Measurements from ENCODE around the gene NTRK2. TPM values are rescaled to one million over a fixed set of nuclear protein-coding genes. Genes with fewer than 3 reads are reported as not detected.
"Not testable (repeated sequence)": the region's sequence is repeated elsewhere in the genome, so short reads cannot be mapped to it uniquely, and the experiment has no call there.

The NTRK2 gene
- total RNA-seq, 1 experiment from 2014 or later: not detected

- Histone ChIP-seq H3K36me3 (replicated peaks; ENCODE audit: control insufficient read depth, insufficient read depth, low read length) (no peaks in the 10 kb centered on the region), H3K4me3 (ENCODE audit: insufficient read depth, low read depth, low read length) (no peak overlapping the region), H3K27me3 (ENCODE audit: control insufficient read depth, insufficient read depth, low read length) (no peaks in the 10 kb centered on the region)
- DNase-seq: no peak
These were observed 228.0 kb downstream of the NTRK2 start for GRCh38 chr9:84897362-84898094.

GRCh38 chr9:84898188-84898587 lies 228.7 kb downstream of the NTRK2 start:
- Histone ChIP-seq H3K27me3 (ENCODE audit: control insufficient read depth, insufficient read depth, low read length) (no peaks in the 10 kb centered on the region), H3K4me3 (ENCODE audit: insufficient read depth, low read depth, low read length) (no peak overlapping the region), H3K36me3 (replicated peaks; ENCODE audit: control insufficient read depth, insufficient read depth, low read length) (no peaks in the 10 kb centered on the region)
- no peak for DNase-seq

- H3K36me3 ChIP-seq (replicated peaks; ENCODE audit: control insufficient read depth, insufficient read depth, low read length): not testable (repeated sequence)
These were observed 229.1 kb downstream of the NTRK2 start for GRCh38 chr9:84898618-84899017.

GRCh38 chr9:84899326-84899725 lies 229.8 kb downstream of the NTRK2 start:
- DNase-seq: no peak
- Histone ChIP-seq H3K27me3 (ENCODE audit: control insufficient read depth, insufficient read depth, low read length) (no peaks in the 10 kb centered on the region), H3K36me3 (replicated peaks; ENCODE audit: control insufficient read depth, insufficient read depth, low read length) (no peaks in the 10 kb centered on the region), H3K4me3 (ENCODE audit: insufficient read depth, low read depth, low read length) (no peak overlapping the region)

More at GRCh38 chr9:84898618-84899017, 229.1 kb downstream of the NTRK2 start:
- H3K27me3 ChIP-seq (ENCODE audit: control insufficient read depth, insufficient read depth, low read length); DNase-seq; H3K4me3 ChIP-seq (ENCODE audit: insufficient read depth, low read depth, low read length): not testable (repeated sequence)

GRCh38 chr9:84900421-84900820 lies 230.9 kb downstream of the NTRK2 start:
- no peak for DNase-seq
- Histone ChIP-seq H3K27me3 (ENCODE audit: control insufficient read depth, insufficient read depth, low read length) (no peaks in the 10 kb centered on the region), H3K4me3 (ENCODE audit: insufficient read depth, low read depth, low read length) (no peak overlapping the region), H3K36me3 (replicated peaks; ENCODE audit: control insufficient read depth, insufficient read depth, low read length) (no peaks in the 10 kb centered on the region)

GRCh38 chr9:84903963-84904362 lies 234.4 kb downstream of the NTRK2 start:
- DNase-seq: no peak
- Histone ChIP-seq H3K4me3 (ENCODE audit: insufficient read depth, low read depth, low read length) (no peak overlapping the region), H3K36me3 (replicated peaks; ENCODE audit: control insufficient read depth, insufficient read depth, low read length) (no peaks in the 10 kb centered on the region), H3K27me3 (ENCODE audit: control insufficient read depth, insufficient read depth, low read length) (no peaks in the 10 kb centered on the region)

GRCh38 chr9:84916769-84917168 lies 247.2 kb downstream of the NTRK2 start:
- DNase-seq: no peak
- Histone ChIP-seq H3K36me3 (replicated peaks; ENCODE audit: control insufficient read depth, insufficient read depth, low read length) (no peaks in the 10 kb centered on the region), H3K4me3 (ENCODE audit: insufficient read depth, low read depth, low read length) (no peak overlapping the region), H3K27me3 (ENCODE audit: control insufficient read depth, insufficient read depth, low read length) (no peaks in the 10 kb centered on the region)

GRCh38 chr9:84917366-84918070 lies 248.0 kb downstream of the NTRK2 start:
- no peak overlapping the region for H3K4me3 ChIP-seq (ENCODE audit: insufficient read depth, low read depth, low read length)
- H3K27me3 ChIP-seq (ENCODE audit: control insufficient read depth, insufficient read depth, low read length): no peaks in the 10 kb centered on the region
- peak; percentile 10 for DNase-seq

GRCh38 chr9:84919440-84919839 lies 249.9 kb downstream of the NTRK2 start:
- no peak for DNase-seq
- Histone ChIP-seq H3K36me3 (replicated peaks; ENCODE audit: control insufficient read depth, insufficient read depth, low read length) (no peaks in the 10 kb centered on the region), H3K4me3 (ENCODE audit: insufficient read depth, low read depth, low read length) (no peak overlapping the region), H3K27me3 (ENCODE audit: control insufficient read depth, insufficient read depth, low read length) (no peaks in the 10 kb centered on the region)

More at GRCh38 chr9:84917366-84918070, 248.0 kb downstream of the NTRK2 start:
- H3K36me3 ChIP-seq (replicated peaks; ENCODE audit: control insufficient read depth, insufficient read depth, low read length): no peaks in the 10 kb centered on the region

GRCh38 chr9:84921175-84921574 lies 251.6 kb downstream of the NTRK2 start:
- Histone ChIP-seq H3K36me3 (replicated peaks; ENCODE audit: control insufficient read depth, insufficient read depth, low read length) (no peaks in the 10 kb centered on the region), H3K27me3 (ENCODE audit: control insufficient read depth, insufficient read depth, low read length) (no peaks in the 10 kb centered on the region), H3K4me3 (ENCODE audit: insufficient read depth, low read depth, low read length) (no peak overlapping the region)
- no peak for DNase-seq

- H3K36me3 ChIP-seq (replicated peaks; ENCODE audit: control insufficient read depth, insufficient read depth, low read length): no peaks in the 10 kb centered on the region
- no peak overlapping the region for H3K4me3 ChIP-seq (ENCODE audit: insufficient read depth, low read depth, low read length)
- no peaks in the 10 kb centered on the region for H3K27me3 ChIP-seq (ENCODE audit: control insufficient read depth, insufficient read depth, low read length)
- no peak for DNase-seq
These were observed 252.5 kb downstream of the NTRK2 start for GRCh38 chr9:84922051-84922450.

GRCh38 chr9:84924266-84924665 lies 254.7 kb downstream of the NTRK2 start:
- Histone ChIP-seq H3K36me3 (replicated peaks; ENCODE audit: control insufficient read depth, insufficient read depth, low read length) (no peaks in the 10 kb centered on the region), H3K27me3 (ENCODE audit: control insufficient read depth, insufficient read depth, low read length) (no peaks in the 10 kb centered on the region), H3K4me3 (ENCODE audit: insufficient read depth, low read depth, low read length) (no peak overlapping the region)
- no peak for DNase-seq

GRCh38 chr9:84925225-84925872 lies 255.8 kb downstream of the NTRK2 start:
- Histone ChIP-seq H3K36me3 (replicated peaks; ENCODE audit: control insufficient read depth, insufficient read depth, low read length) (no peaks in the 10 kb centered on the region), H3K27me3 (ENCODE audit: control insufficient read depth, insufficient read depth, low read length) (no peaks in the 10 kb centered on the region), H3K4me3 (ENCODE audit: insufficient read depth, low read depth, low read length) (no peak overlapping the region)
- DNase-seq: no peak

- no peaks in the 10 kb centered on the region for H3K27me3 ChIP-seq (ENCODE audit: control insufficient read depth, insufficient read depth, low read length)
These were observed 257.3 kb downstream of the NTRK2 start for GRCh38 chr9:84926793-84927192.

GRCh38 chr9:84928419-84928818 lies 258.9 kb downstream of the NTRK2 start:
- Histone ChIP-seq H3K27me3 (ENCODE audit: control insufficient read depth, insufficient read depth, low read length) (no peaks in the 10 kb centered on the region), H3K36me3 (replicated peaks; ENCODE audit: control insufficient read depth, insufficient read depth, low read length) (no peaks in the 10 kb centered on the region), H3K4me3 (ENCODE audit: insufficient read depth, low read depth, low read length) (no peak overlapping the region)
- no peak for DNase-seq

More at GRCh38 chr9:84926793-84927192, 257.3 kb downstream of the NTRK2 start:
- Histone ChIP-seq H3K36me3 (replicated peaks; ENCODE audit: control insufficient read depth, insufficient read depth, low read length) (no peaks in the 10 kb centered on the region), H3K4me3 (ENCODE audit: insufficient read depth, low read depth, low read length) (no peak overlapping the region)
- DNase-seq: no peak
